NCI-H2029 (cell line): Measurements from ENCODE around the gene DACT1.

Experiments used
- DNase-seq: peaks from one replicate; lab custom pipeline; 2025; lab: John Stamatoyannopoulos, UW

Gene DACT1

DNA sequence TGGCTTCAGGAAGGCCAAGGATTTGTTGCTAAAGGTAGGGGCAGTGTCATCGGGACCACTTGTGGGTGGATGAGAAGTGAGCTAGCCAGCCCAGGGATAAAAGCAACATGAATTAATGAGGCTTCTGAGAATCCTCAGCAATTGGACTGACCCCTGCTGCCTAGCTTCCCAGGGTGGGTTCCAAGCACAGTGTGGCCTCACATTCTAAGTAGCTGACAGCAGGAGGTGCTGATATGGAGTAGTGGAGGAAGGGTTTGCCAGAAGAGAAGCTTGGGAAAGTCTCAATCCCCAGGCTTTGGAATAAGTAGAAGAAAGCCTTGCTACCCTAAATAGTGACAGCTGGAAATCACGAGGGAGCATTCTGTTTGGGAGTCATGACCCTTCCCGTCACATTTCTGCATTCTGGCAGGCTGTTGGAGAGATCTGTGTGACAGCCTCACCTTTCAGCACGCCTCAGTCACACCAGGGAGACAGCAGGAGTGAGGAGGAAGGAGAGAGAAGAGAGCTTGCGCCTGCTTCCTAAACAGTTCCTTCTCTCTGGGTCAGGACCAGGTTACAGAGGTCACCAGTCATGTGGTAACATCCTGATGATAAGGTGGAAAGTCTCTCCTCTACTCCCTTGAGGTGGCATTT is 31.2 kb downstream of the DACT1 start:
- DNase-seq, result no peak

- no peak for DNase-seq
Observed at GRCh38 chr14:58669556-58670200, 31.9 kb downstream of the DACT1 start.

DNA sequence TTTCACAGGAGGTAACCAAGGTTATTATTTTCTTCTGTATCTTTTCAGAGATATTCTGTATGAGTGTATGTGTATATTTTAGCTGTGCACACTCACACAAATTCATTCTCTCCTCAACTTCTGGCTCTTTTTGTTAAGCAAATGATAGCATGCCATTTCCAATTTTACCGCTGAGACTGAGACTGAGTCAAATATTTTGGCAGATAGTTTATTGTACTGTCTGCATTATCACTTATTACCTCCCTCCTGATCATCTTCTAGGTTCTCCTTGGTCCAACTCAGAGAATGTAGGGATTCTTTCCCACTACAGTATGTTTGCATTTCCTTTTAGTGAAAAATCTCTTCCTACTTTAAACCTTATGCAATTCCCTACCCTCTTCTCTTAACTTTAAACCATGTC is 33.3 kb downstream of the DACT1 start:
- DNase-seq, result no peak

DNA sequence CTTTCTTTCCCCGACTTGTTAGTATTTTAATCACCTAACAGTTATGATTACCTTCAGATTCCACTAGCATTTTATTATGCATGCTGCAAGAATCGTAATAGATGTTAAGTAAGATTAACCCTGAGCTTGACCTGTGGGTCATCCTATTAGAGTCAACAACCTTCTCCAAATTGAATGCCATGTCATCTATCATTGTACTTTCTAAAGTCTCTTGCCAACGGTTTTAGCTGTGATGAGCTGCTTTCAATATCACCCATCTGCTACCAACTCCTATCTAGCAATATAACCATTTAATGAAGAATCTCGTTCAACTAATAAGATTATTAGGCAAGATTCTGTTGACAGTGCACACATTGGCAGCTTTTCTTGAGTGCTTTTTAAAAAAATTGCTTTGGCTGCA is 33.7 kb downstream of the DACT1 start:
- no peak for DNase-seq

DNA sequence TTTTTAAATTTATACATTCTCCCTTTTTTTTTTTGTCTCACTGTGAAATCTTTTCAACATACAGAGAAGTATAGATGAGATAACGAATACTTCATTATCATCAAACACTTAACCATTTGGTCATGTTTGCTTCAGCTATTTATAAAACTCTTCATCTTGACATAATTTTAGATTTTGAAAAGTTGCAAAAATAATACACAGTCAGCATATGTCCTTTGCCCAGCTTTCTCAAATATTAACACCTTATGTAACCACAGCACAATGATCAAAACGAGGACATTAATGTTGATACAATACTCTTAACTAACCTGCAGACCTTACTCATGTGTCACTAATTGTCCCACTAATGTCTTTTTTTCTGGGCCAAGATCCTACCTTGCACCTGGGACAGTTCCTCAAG is 36.0 kb downstream of the DACT1 start:
- DNase-seq, result no peak

- DNase-seq, result no peak
Observed at GRCh38 chr14:58677001-58677400, 39.2 kb downstream of the DACT1 start.

DNA sequence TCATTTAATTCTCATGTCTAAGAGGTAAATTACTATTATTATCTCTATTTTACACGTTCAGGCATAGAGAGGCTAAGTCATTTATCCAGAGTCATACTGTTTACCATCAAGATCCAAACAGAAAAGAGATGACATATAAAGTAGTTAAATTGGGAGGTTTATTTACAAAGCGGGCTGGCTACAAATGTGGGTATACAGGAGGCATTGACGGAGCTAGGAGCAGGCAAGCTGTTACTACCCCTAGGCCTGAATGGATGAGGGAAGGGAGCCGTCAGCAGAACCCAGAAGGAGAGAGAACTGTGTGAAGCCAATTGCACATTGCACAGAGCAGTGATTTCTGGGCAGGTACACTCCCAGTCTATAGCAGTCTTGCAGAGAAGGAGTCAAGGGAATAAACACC is 39.8 kb downstream of the DACT1 start:
- DNase-seq, result no peak

DNA sequence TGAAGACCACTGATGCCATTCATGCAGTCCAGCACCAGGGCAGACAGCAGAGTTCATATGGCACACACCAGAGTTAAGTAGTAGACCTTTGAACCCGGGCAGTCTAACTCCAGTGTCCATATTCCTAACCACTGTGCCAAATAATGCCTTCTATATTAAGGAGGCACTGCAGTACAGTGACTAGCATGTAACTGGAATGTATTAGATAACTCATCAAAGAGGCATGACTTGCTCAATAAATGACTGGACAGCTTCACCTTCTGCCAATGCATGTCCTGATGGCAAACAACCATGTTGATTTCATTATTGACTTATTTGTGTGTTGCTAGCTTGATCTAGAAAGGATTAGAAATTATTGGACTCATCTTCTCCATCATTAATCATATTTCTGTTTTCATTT is 40.2 kb downstream of the DACT1 start:
- DNase-seq, result no peak

GRCh38 chr14:58680698-58681097 is 42.9 kb downstream of the DACT1 start:
- DNase-seq, result no peak

GRCh38 chr14:58687232-58687795 is 49.6 kb downstream of the DACT1 start:
- DNase-seq, result no peak

- peak; percentile 47 for DNase-seq
Observed at GRCh38 chr14:58690801-58691516, 53.2 kb downstream of the DACT1 start.

DNA sequence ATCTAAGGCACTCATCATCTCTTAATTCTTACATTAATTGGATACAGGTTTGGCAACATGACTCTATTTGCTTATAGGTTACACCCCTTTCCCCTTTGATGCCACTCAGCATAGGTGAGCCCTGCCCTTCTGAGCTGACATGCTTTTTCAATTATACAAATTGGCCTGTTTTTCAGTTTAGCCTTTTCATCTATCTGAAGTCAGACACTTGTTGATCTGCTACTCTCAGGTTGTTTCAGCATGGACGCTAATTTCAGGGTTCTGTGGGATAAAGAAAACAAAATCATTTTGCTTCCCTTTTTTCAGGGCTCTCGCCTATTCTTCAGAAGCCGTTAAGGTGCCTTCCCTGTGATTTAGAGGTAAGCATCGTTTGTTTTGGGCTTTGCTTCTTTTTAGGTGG is 55.3 kb downstream of the DACT1 start:
- DNase-seq, result no peak

DNA sequence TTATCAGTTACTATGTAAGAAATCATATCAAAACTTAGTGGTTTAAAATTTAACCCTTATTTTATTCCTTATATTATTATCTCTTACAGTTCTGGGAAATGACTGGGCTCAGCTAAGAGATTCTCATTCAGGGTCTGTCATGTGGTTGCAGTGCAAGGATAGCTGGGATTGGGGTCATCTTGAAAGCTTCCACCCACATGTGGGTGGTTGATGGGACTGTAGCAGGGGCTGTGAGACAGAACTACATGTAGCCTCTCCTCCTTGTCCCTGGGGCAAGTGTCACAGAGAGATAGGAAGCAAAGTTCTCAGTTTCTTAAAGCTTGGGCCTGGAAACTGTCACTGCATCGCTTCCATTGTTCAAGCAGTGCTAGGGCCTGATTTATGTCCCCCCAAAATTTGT is 57.8 kb downstream of the DACT1 start:
- no peak for DNase-seq

GRCh38 chr14:58697266-58697929 is 59.6 kb downstream of the DACT1 start:
- no peak for DNase-seq
